Heart left ventricle (tissue), 16 donors: Measurements from ENCODE around the gene SPDYE17. TPM values are rescaled to one million over a fixed set of nuclear protein-coding genes. Genes with fewer than 3 reads are reported as not detected.
"Not testable (repeated sequence)": the region's sequence is repeated elsewhere in the genome, so short reads cannot be mapped to it uniquely, and the experiment has no call there.

Experiments used
- ATAC-seq, 4 donors: fragments of 200-7000 bp; cut with Tn5 transposase; one replicate each; pipeline ENCODE4 v1.9.1; 2020 to 2022; ENCODE audit warnings: moderate library complexity in 4 of 4, mild to moderate bottlenecking in 3 of 4, moderate number of reproducible peaks in 1 of 4
- DNase-seq, 5 donors: peaks; one replicate each; pipeline ENCODE4 v3.0.0-alpha.2; 2020
- H3K27ac ChIP-seq, 12 donors: fragments of 200-600 bp; sonication (generic) in 4 of 12; one replicate each; pipeline versions ENCODE4 v1.5.0 to v1.8.0; 2016 to 2022; ENCODE audit warnings: mild to moderate bottlenecking in 2 of 12
- H3K27me3 ChIP-seq, 9 donors: fragments of 200-600 bp; sonication (generic) in 2 of 9; one replicate each; pipeline versions ENCODE4 v1.5.1 to v1.8.0; 2016 to 2022; ENCODE audit warnings: mild to moderate bottlenecking in 3 of 9
- H3K36me3 ChIP-seq, 9 donors: fragments of 200-600 bp; sonication (generic) in 2 of 9; one replicate each; pipeline versions ENCODE4 v1.5.0 to v1.8.0; 2018 to 2022; ENCODE audit warnings: mild to moderate bottlenecking in 2 of 9
- H3K4me1 ChIP-seq, 12 donors: fragments of 200-600 bp; sonication (generic) in 4 of 12; one replicate each; pipeline versions ENCODE4 v1.5.0 to v1.8.0; 2016 to 2022; ENCODE audit warnings: mild to moderate bottlenecking in 3 of 12
- H3K4me3 ChIP-seq, 12 donors: fragments of 200-600 bp; sonication (generic) in 4 of 12; one replicate each; pipeline versions ENCODE4 v1.5.0 to v1.8.0; 2017 to 2022; ENCODE audit warnings: mild to moderate bottlenecking in 9 of 12, moderate library complexity in 4 of 12
- H3K9me3 ChIP-seq, 12 donors: fragments of 200-600 bp; sonication (generic) in 4 of 12; one replicate each; pipeline versions ENCODE4 v1.5.0 to v1.8.0; 2016 to 2022; ENCODE audit warnings: mild to moderate bottlenecking in 1 of 12
- WGBS, 4 donors: extraction: QIAGEN DNeasy Blood & Tissue Kit in 2 of 4; methylation state at CpG; one replicate each; pipeline versions ENCODE4 v1.1.5 to v1.1.7; 2013 to 2018; 5-methylcytosine and 5-hydroxymethylcytosine counted together
- intact Hi-C, 10 donors: fragments of 100-400 bp; cut with DNase I; formaldehyde crosslinking; loops; one replicate each; pipeline versions ENCODE4 v1.11.1 to v1.14.2; 2022
- polyA plus RNA-seq, 2 donors: library from polyadenylated mRNA; stranded (reverse); fragments of 200-250 nt; gene quantifications; one replicate each; pipeline ENCODE4 v1.2.3, GENCODE V29; 2013
- total RNA-seq, 9 donors: library from RNA; depleted of rRNA in 2 of 9; stranded (reverse); fragments of >200 nt in 2 of 9; fragmentation: NEBNext Ultra II Directional in 3 of 9; extraction: Animal tissue kit (Norgen Biotek cat#: 25700) in 3 of 9; gene quantifications; one replicate each; pipeline versions ENCODE4 v1.1.0 to v1.2.4, GENCODE V29; 2016 to 2023
- donor health status: ischemic (EF 13 %, LVEDD 7.1; RV severe dilation, severe dysfunction).
- donor health status: healthy with polysubstance abuse.
- donor health status: DM: no; HTN: yes; CAD: no.
- donor health status: DM: no; HTN: no; CAD: no.
- donor health status: ischemic (EF 25% LVEDD 6.9; RV normal size, moderate dysfunction).
- donor health status: ischemic (EF 25% LVEDD 5.7; RV mildly dilated, moderate dysfunction).
- donor health status: healthy.
- donor health status: DM: yes; HTN: yes; CAD: no.
- donor health status: ischemic (EF 35%, LVEDD 5.7; RV mildly dilated, moderate dysfunction).
- donor health status: nonischemic (EF 11% LVEDD 7.7; RV severe dilation, severe dysfunction).
- donor health status: DM: yes; HTN: yes; CAD: no.
- donor health status: PGD.
- donor health status: ischemic (EF 29% LVEDD 5.4; RV normal size, mild dysfunction).
- donor health status: nonischemic (EF 23%, LVEDD 6.1; RV moderate dilation, normal function).

Gene SPDYE17
- total and polyA plus RNA-seq, 11 donors = not detected

DNA sequence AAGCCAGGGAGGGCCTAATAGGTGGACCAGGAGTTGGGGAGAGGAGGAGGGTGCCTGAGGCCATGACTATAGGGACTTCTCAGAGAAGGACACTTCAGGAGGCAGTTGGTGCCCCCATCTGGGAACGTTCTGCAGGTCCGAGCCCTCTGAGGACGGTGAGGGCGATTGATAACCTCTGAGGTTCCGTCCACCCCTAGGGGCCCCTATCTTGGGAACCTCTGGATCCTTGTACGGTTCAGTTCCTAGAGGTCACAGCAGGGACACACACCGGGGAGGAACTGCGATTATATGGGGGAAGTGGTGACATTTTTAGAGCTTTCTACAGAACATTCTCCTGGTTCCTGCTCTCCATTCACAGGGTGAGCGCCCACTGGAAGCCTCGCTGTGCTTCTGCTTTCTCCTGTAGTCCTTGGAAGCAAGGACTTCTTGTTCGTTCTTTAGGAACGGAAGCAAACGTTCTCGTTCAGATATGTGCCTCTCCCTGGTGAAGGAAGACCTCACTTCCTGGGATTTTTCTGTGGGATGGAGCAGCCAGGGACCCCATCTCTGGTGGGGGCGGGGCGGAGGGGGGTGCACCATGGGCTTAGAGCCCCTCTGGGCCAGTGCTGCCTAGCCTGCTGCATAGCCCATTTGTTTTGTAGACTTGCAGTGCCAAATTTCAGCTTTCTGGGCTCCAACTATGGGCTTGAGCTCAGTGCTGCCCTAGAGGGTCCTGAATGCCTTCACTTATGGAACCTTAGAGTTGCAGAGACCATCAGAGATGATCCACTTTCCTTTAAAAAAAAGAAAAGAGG, 46.0 kb downstream of the SPDYE17 start:
- intact Hi-C loops = not testable (repeated sequence)

GRCh38 chr7:76984784-76985136, 47.4 kb downstream of the SPDYE17 start:
- H3K36me3 ChIP-seq = peaks cover 0 to 15% (median 5%) of the 10 kb centered on the region in 9 donors
- H3K27ac ChIP-seq, DNase-seq, H3K27me3 ChIP-seq, H3K9me3 ChIP-seq, H3K4me3 ChIP-seq, intact Hi-C loops, H3K4me1 ChIP-seq: not testable (repeated sequence)
- 72% methylated on average over 2 of the region's 5 CpGs; no CpG with 5 or more reads in 3 of the 4 donors for WGBS, 4 donors
- ATAC-seq = peak in 3 of 4 donors; percentile 29 to 40 (median 30)

More for the DNA sequence above, 46.0 kb downstream of the SPDYE17 start:
- not testable (repeated sequence) for H3K4me3 ChIP-seq, H3K36me3 ChIP-seq, H3K9me3 ChIP-seq, DNase-seq, H3K4me1 ChIP-seq, H3K27me3 ChIP-seq, H3K27ac ChIP-seq
- ATAC-seq = peak in 2 of 4 donors; percentile 5 to 6
- 81 to 84% (median 82%) methylated on average over 4 to 11 of the region's 16 CpGs for WGBS, 4 donors

- ATAC-seq = peak in 3 of 4 donors; percentile 35 to 52 (median 51)
- WGBS, 4 donors = 59 to 68% methylated on average over 4 of the region's 19 CpGs; no CpG with 5 or more reads in 2 of the 4 donors
- H3K27ac ChIP-seq, H3K9me3 ChIP-seq, H3K4me3 ChIP-seq, H3K4me1 ChIP-seq, H3K27me3 ChIP-seq, intact Hi-C loops, DNase-seq: not testable (repeated sequence)
- peaks cover 0 to 15% (median 5%) of the 10 kb centered on the region in 9 donors for H3K36me3 ChIP-seq
Observed at GRCh38 chr7:76983937-76984783, 48.0 kb downstream of the SPDYE17 start.

- H3K9me3 ChIP-seq, H3K4me1 ChIP-seq, DNase-seq, ATAC-seq, H3K4me3 ChIP-seq, H3K27ac ChIP-seq, H3K27me3 ChIP-seq, intact Hi-C loops: not testable (repeated sequence)
- WGBS, 4 donors = 100% methylated on average over 1 to 2 of the region's 5 CpGs; no CpG with 5 or more reads in 1 of the 4 donors
- peaks cover 0 to 21% (median 6%) of the 10 kb centered on the region in 9 donors for H3K36me3 ChIP-seq
Observed at GRCh38 chr7:76983333-76983732, 48.8 kb downstream of the SPDYE17 start.

- 80 to 99% methylated on average over 4 to 7 of the region's 10 CpGs; no CpG with 5 or more reads in 2 of the 4 donors for WGBS, 4 donors
- ATAC-seq, H3K9me3 ChIP-seq, H3K4me1 ChIP-seq, H3K4me3 ChIP-seq, DNase-seq, H3K27ac ChIP-seq, intact Hi-C loops, H3K27me3 ChIP-seq: not testable (repeated sequence)
- H3K36me3 ChIP-seq = peaks cover 0 to 21% (median 6%) of the 10 kb centered on the region in 9 donors
Observed at GRCh38 chr7:76982501-76982900, 49.7 kb downstream of the SPDYE17 start.

GRCh38 chr7:76981187-76981970, 50.8 kb downstream of the SPDYE17 start:
- H3K4me3 ChIP-seq, H3K4me1 ChIP-seq, intact Hi-C loops, H3K27ac ChIP-seq, H3K9me3 ChIP-seq, DNase-seq, H3K27me3 ChIP-seq, ATAC-seq: not testable (repeated sequence)
- peaks cover 0 to 21% (median 6%) of the 10 kb centered on the region in 9 donors for H3K36me3 ChIP-seq
- 97 to 100% (median 98%) methylated on average over 1 to 25 of the region's 26 CpGs for WGBS, 4 donors

DNA sequence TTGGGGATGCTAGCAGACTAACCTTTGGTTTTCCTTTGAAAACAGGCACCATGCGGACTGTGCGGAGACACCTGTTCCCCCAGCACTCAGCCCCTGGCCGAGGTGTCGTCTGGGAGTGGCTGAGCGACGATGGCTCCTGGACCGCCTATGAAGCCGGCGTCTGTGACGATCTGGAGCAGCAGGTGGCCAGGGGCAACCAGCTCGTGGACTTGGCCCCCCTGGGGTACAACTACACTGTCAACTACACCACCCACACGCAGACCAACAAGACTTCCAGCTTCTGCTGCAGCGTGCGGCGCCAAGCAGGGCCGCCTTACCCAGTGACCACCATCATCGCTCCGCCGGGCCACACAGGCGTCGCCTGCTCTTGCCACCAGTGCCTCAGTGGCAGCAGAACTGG, 51.6 kb downstream of the SPDYE17 start:
- ATAC-seq, H3K9me3 ChIP-seq, DNase-seq, H3K4me1 ChIP-seq, H3K27me3 ChIP-seq, H3K4me3 ChIP-seq, intact Hi-C loops, H3K27ac ChIP-seq: not testable (repeated sequence)
- peaks cover 0 to 21% (median 6%) of the 10 kb centered on the region in 9 donors for H3K36me3 ChIP-seq
- 93 to 96% (median 95%) methylated on average over 20 to 21 of the region's 21 CpGs for WGBS, 4 donors

GRCh38 chr7:76977761-76978367, 54.3 kb downstream of the SPDYE17 start:
- H3K27me3 ChIP-seq, ATAC-seq, intact Hi-C loops, H3K9me3 ChIP-seq, H3K4me1 ChIP-seq, H3K4me3 ChIP-seq, H3K27ac ChIP-seq, DNase-seq: not testable (repeated sequence)
- WGBS, 4 donors = 87 to 94% (median 92%) methylated on average over 4 to 12 of the region's 13 CpGs
- H3K36me3 ChIP-seq = peaks cover 0 to 21% (median 6%) of the 10 kb centered on the region in 9 donors

GRCh38 chr7:76974793-76975579, 57.2 kb downstream of the SPDYE17 start:
- H3K27ac ChIP-seq, DNase-seq, intact Hi-C loops, H3K4me3 ChIP-seq, H3K27me3 ChIP-seq, ATAC-seq, H3K4me1 ChIP-seq, H3K9me3 ChIP-seq: not testable (repeated sequence)
- peaks cover 0 to 11% (median 5%) of the 10 kb centered on the region in 9 donors for H3K36me3 ChIP-seq
- WGBS, 4 donors = 88 to 100% (median 95%) methylated on average over 7 to 25 of the region's 27 CpGs
